ENCODE results near the gene OR5D13.

OR5D13 gene, protein sequence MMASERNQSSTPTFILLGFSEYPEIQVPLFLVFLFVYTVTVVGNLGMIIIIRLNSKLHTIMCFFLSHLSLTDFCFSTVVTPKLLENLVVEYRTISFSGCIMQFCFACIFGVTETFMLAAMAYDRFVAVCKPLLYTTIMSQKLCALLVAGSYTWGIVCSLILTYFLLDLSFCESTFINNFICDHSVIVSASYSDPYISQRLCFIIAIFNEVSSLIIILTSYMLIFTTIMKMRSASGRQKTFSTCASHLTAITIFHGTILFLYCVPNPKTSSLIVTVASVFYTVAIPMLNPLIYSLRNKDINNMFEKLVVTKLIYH

DNA sequence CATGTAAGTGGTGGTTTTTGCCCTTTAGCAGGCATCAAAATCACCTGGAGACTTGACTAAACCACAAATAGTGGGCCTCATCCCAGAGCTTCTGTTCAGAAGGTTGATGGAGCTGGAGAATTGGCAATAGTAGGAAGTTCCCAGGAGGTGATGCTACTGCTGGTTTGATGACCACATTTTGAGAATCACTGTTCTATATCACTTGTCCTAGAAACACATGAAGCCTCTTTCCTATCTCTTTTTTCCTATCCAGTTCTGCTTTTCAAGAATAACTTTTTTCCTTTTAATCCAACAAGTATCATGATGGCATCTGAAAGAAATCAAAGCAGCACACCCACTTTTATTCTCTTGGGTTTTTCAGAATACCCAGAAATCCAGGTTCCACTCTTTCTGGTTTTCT lies at the start of gene OR5D13:
TSS of gene OR5D13 (plus strand) at position 301 of the 400 bp plus-strand sequence. CDS start at position 301, 0 bp downstream.
- no peak for DNase-seq

GRCh38 chr11:55726715-55727324 lies 46.4 kb upstream of the OR5D13 start:
- DNase-seq: no peak

- no peak for DNase-seq
These were observed 40.3 kb upstream of the OR5D13 start for GRCh38 chr11:55732936-55733335.

DNA sequence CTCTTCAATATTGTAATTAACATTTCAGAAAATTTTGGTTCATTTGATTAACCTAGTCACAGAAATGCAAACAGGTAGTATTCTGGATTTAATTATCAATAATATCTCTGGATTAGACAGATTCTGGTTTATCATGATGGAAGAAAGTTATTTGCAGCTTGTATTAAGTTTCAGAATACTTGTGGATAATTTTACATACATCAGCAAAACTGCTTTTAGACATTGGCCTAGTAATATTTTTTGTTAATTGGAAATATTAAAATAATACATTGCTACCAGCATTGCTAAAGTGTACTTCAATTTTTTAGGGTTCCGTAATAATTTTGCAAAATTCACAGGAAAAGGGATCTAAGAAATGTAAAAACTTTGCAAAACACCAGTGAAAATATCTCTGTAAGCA lies 18.4 kb downstream of the OR5D13 start:
- no peak for DNase-seq

GRCh38 chr11:55793321-55793720 lies 20.1 kb downstream of the OR5D13 start:
- no peak for DNase-seq

GRCh38 chr11:55795256-55795655 lies 22.0 kb downstream of the OR5D13 start, which contains the start of gene OR5D14:
Gene OR5D14 (plus strand): TSS chr11:55795556. CDS start chr11:55795556, 0 bp downstream.
- no peak for DNase-seq

DNA sequence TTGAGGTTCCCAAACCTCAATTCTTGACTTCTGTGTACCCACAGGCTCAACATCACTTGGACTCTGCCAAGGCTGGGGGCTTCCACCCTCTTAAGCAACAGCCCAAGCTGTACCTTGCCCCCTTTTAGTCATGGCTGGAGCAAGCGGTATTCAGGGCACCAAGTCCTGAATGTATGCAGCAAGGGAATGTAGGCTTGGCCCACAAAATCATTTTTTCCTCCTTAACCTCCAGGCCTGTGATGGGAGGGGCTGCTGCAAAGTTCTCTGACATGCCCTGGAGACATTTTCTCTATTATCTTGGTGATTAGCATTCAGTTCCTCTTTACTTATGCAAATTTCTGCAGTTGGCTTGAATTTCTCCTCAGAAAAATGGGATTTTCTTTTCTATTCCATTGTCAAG lies 33.0 kb downstream of the OR5D13 start:
- no peak for DNase-seq

DNA sequence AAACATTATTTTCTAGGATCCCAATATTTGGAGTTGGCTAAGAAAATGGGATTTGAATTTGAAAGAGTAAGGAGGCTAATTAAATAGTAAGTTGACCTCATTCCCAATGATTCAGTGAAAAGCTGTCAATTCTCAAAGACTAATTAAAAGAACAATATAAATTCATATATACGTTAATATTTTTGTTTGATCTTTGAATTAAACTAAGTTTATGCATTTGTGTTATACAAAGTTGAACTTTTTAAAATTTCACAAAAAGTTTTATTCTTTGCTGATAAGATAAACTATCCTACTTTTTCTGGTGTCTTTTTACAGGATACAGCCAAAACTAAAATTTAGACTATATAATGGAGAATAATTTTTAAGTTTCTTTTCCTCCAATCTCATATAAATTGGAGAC lies 37.8 kb downstream of the OR5D13 start, which contains the start of gene OR5L1:
TSS of gene OR5L1 (plus strand) at position 301 of the 400 bp plus-strand sequence. CDS start 100 bp downstream, outside the sequence.
- no peak for DNase-seq

GRCh38 chr11:55819330-55819729 lies 46.1 kb downstream of the OR5D13 start, which contains the start of gene OR5D18:
Gene OR5D18 (plus strand): TSS chr11:55819630. CDS start chr11:55819630, 0 bp downstream.
- DNase-seq: no peak
